ENCODE data around the gene SOX12. TPM values are rescaled to one million over a fixed set of nuclear protein-coding genes. Genes with fewer than 3 reads are reported as not detected.
A peak's percentile ranks its signal among the peaks of the same experiment; 100 is the strongest.

The SOX12 gene
- total RNA-seq, 1 experiment from 2014 or later = 59.1 TPM

- peaks cover 20% of the 10 kb centered on the region for H3K4me1 Mint-ChIP-seq
- no peak overlapping the region for H3K4me3 Mint-ChIP-seq
- TF ChIP-seq ELF4 (CRISPR knock-in tag; IDR thresholded peaks at IDR 0.05; ENCODE audit: low read depth) (no peak), ZNF232 (CRISPR knock-in tag; IDR thresholded peaks at IDR 0.05) (no peak), GTF2I (CRISPR knock-in tag; conservative IDR thresholded peaks at IDR 0.05) (no peak), GABPB1 (CRISPR knock-in tag; IDR thresholded peaks at IDR 0.05) (no peak), ARID4B (CRISPR knock-in tag; IDR thresholded peaks at IDR 0.05; ENCODE audit: borderline replicate concordance) (no peak), EMX1 (CRISPR knock-in tag; IDR thresholded peaks at IDR 0.05) (no peak), NR2C2 (CRISPR knock-in tag; IDR thresholded peaks at IDR 0.05) (no peak), ZNF396 (CRISPR knock-in tag; IDR thresholded peaks at IDR 0.05; ENCODE audit: borderline replicate concordance) (no peak), PRDM15 (CRISPR knock-in tag; IDR thresholded peaks at IDR 0.05) (no peak), NR1H2 (CRISPR knock-in tag; IDR thresholded peaks at IDR 0.05) (no peak)
- no peak for ATAC-seq
- peaks cover 13% of the 10 kb centered on the region for H3K36me3 Mint-ChIP-seq
- POLR2A ChIA-PET = no interaction called here
- H3K27me3 Mint-ChIP-seq (ENCODE audit: low read depth) = peaks cover 37% of the 10 kb centered on the region
- CTCF ChIA-PET = interaction anchor here (1.7 kb wide), 1 partner anchor 36 kb away, joined by 8 read pairs; no protein-coding TSS in a partner anchor
- no peak overlapping the region for H3K27ac Mint-ChIP-seq
- H3K9me3 Mint-ChIP-seq = peaks cover 5% of the 10 kb centered on the region; the same call in 1 of the 2 replicates
- no peak for DNase-seq (ENCODE audit: low spot score)
Observed at GRCh38 chr20:294602-295001, 30.8 kb upstream of the SOX12 start.

GRCh38 chr20:295804-296203, 29.5 kb upstream of the SOX12 start:
- DNase-seq (ENCODE audit: low spot score) (no peak), ATAC-seq (no peak)
- Mint-ChIP-seq H3K4me3 (peak overlapping the region; percentile 89; the same call in 1 of the 2 replicates), H3K9me3 (peaks cover 5% of the 10 kb centered on the region; the same call in 1 of the 2 replicates), H3K27me3 (ENCODE audit: low read depth) (peaks cover 37% of the 10 kb centered on the region), H3K4me1 (peaks cover 27% of the 10 kb centered on the region), H3K27ac (peak overlapping the region; percentile 8; the same call in 1 of the 2 replicates), H3K36me3 (peaks cover 13% of the 10 kb centered on the region)
- POLR2A ChIA-PET = interaction anchor here (1.2 to 6.3 kb wide), 2 partner anchors 17 to 29 kb away, joined by 3 to 110 read pairs; partner anchors contain the start of gene SOX12
- CTCF ChIA-PET = no interaction called here
- TF ChIP-seq ERG (CRISPR knock-in tag; IDR thresholded peaks at IDR 0.05) (no peak), E2F4 (CRISPR knock-in tag; IDR thresholded peaks at IDR 0.05; ENCODE audit: borderline replicate concordance, low read depth) (no peak), SMAD4 (CRISPR knock-in tag; IDR thresholded peaks at IDR 0.05) (no peak), STAT6 (CRISPR knock-in tag; conservative IDR thresholded peaks at IDR 0.05; ENCODE audit: low read depth) (no peak), JAZF1 (CRISPR knock-in tag; IDR thresholded peaks at IDR 0.05) (no peak), ZNF219 (CRISPR knock-in tag; IDR thresholded peaks at IDR 0.05; ENCODE audit: borderline replicate concordance) (no peak), PRRX2 (CRISPR knock-in tag; IDR thresholded peaks at IDR 0.05) (no peak), CDX4 (CRISPR knock-in tag; IDR thresholded peaks at IDR 0.05; ENCODE audit: borderline replicate concordance) (no peak), GTF2I (CRISPR knock-in tag; conservative IDR thresholded peaks at IDR 0.05) (no peak), E2F5 (CRISPR knock-in tag; IDR thresholded peaks at IDR 0.05) (no peak), ZNF317 (CRISPR knock-in tag; IDR thresholded peaks at IDR 0.05; ENCODE audit: borderline replicate concordance, low read depth) (no peak), GABPB1 (CRISPR knock-in tag; IDR thresholded peaks at IDR 0.05) (no peak)

Measured in WTC11 (cell line).